GM12878 (cell line): ENCODE measurements around the gene PPP1R37. TPM values are rescaled to one million over a fixed set of nuclear protein-coding genes. Genes with fewer than 3 reads are reported as not detected.

Source experiments
- ATAC-seq: fragments of 200-7000 bp; cut with Tn5 transposase; 3 replicates; pipeline ENCODE4 v1.9.1; 2020; ENCODE audit warnings: mild to moderate bottlenecking, moderate library complexity
- BruUV-seq: library from RNA; stranded (reverse); fragments of 400-500 nt; replicated peaks from 2 replicates; lab custom pipeline; 2021; lab: Mats Ljungman, UMichigan
- CTCF ChIA-PET: fragments of 300-600 bp; sonication (Branson Sonifier 250); formaldehyde crosslinking; extraction: SDS; loops from one replicate; lab custom pipeline; 2021; ENCODE audit warnings: inconsistent platforms; lab: Yijun Ruan, JAX
- POLR2A ChIA-PET: fragments of 350-600 bp; formaldehyde crosslinking; extraction: SDS; loops from one replicate; lab custom pipeline; 2021; ENCODE audit warnings: inconsistent platforms; lab: Charles Lee
- RAD21 ChIA-PET: fragments of 300-600 bp; sonication (Branson Sonifier 250); formaldehyde crosslinking; loops from one replicate; lab custom pipeline; 2023; ENCODE audit warnings: antibody characterized with exemption; ENCODE audit not compliant: unreplicated experiment; lab: Charles Lee
- SMC1A ChIA-PET: fragments of 300-600 bp; sonication (Branson Sonifier 250); formaldehyde crosslinking; loops from one replicate; lab custom pipeline; 2023; ENCODE audit not compliant: unreplicated experiment, uncharacterized antibody; lab: Charles Lee
- DNase-seq: peaks from one replicate; pipeline ENCODE4 v3.0.0-alpha.2; 2011; ENCODE audit warnings: low read depth, low spot score
- FAIRE-seq: peaks from 3 replicates; lab custom pipeline; 2011; peaks lifted over from hg19 to GRCh38; lab: Jason Lieb, UNC
- H2AFZ ChIP-seq: 2 replicates; pipeline ENCODE4 v1.6.0; 2011; ENCODE audit warnings: low read depth, low read length, control low read depth; ENCODE audit not compliant: control insufficient read depth
- H3K27ac ChIP-seq: 2 replicates; pipeline ENCODE4 v1.5.1; 2011; ENCODE audit warnings: control low read depth; ENCODE audit not compliant: control insufficient read depth, insufficient read depth
- H3K27me3 ChIP-seq, 2 experiments: replicated peaks in 1 of 2; 2 replicates each; pipeline versions ENCODE4 v1.6.0 to v1.6.1; 2011; ENCODE audit warnings: low read length in 1 of 2; ENCODE audit not compliant: control insufficient read depth in 2 of 2, insufficient read depth in 2 of 2
- H3K36me3 ChIP-seq, 2 experiments: 2 replicates each; pipeline ENCODE4 v1.5.1; 2011; ENCODE audit warnings: low read length in 1 of 2; ENCODE audit not compliant: control insufficient read depth in 2 of 2, insufficient read depth in 2 of 2
- H3K4me1 ChIP-seq: 2 replicates; pipeline ENCODE4 v1.6.1; 2011; ENCODE audit warnings: mild to moderate bottlenecking, low read length, moderate library complexity, mixed read lengths; ENCODE audit not compliant: control insufficient read depth, insufficient read depth
- H3K4me2 ChIP-seq: 2 replicates; pipeline ENCODE4 v1.6.0; 2011; ENCODE audit warnings: control low read depth; ENCODE audit not compliant: control insufficient read depth, insufficient read depth
- H3K4me3 ChIP-seq: fragments of 200-600 bp; sonication (generic); 2 replicates; pipeline ENCODE4 v1.5.1; 2016
- H3K79me2 ChIP-seq: 2 replicates; pipeline ENCODE4 v1.6.0; 2011; ENCODE audit warnings: low read length; ENCODE audit not compliant: control insufficient read depth, insufficient read depth
- H3K9ac ChIP-seq: 2 replicates; pipeline ENCODE4 v1.8.0; 2011; ENCODE audit warnings: low read length, control low read depth, mixed read lengths; ENCODE audit not compliant: control insufficient read depth, insufficient read depth
- H3K9me3 ChIP-seq: replicated peaks from 3 replicates; pipeline ENCODE4 v1.5.1; 2011; ENCODE audit warnings: mild to moderate bottlenecking, low read length; ENCODE audit not compliant: control insufficient read depth, insufficient read depth
- H4K20me1 ChIP-seq: 2 replicates; pipeline ENCODE4 v1.6.0; 2011; ENCODE audit not compliant: control insufficient read depth, insufficient read depth
- BRCA1 ChIP-seq: IDR thresholded peaks from 2 replicates; pipeline ENCODE4 v1.6.1; 2011; ENCODE audit warnings: low read depth, low read length, improper control_type of control experiment
- CHD1 ChIP-seq: IDR thresholded peaks from 2 replicates; pipeline ENCODE4 v1.6.1; 2012; ENCODE audit warnings: low read depth, low read length, improper control_type of control experiment
- CTCF ChIP-seq, 3 experiments: IDR thresholded peaks in 2 of 3; conservative IDR thresholded peaks in 1 of 3; 2 replicates each; pipeline ENCODE4 v1.5.1; 2011; ENCODE audit warnings: low read depth in 3 of 3, low read length in 3 of 3, mild to moderate bottlenecking in 3 of 3, control low read depth in 2 of 3, moderate library complexity in 2 of 3, inconsistent platforms in 1 of 3, mixed read lengths in 1 of 3; ENCODE audit not compliant: control insufficient read depth in 2 of 3, insufficient read depth in 1 of 3; ENCODE audit errors: extremely low read depth in 1 of 3
- EZH2 ChIP-seq: IDR thresholded peaks from 2 replicates; pipeline ENCODE4 v1.6.1; 2012; ENCODE audit warnings: low read depth, mild to moderate bottlenecking, control low read depth, inconsistent platforms, low read length, borderline replicate concordance; ENCODE audit not compliant: control insufficient read depth
- HDGF ChIP-seq: fragments of 450-650 bp; IDR thresholded peaks from 2 replicates; pipeline ENCODE4 v1.6.1; 2016; ENCODE audit warnings: antibody characterized with exemption
- IKZF1 ChIP-seq: fragments of 450-650 bp; conservative IDR thresholded peaks from 2 replicates; pipeline ENCODE4 v1.6.1; 2017; ENCODE audit warnings: antibody characterized with exemption, mild to moderate bottlenecking
- KDM1A ChIP-seq: fragments of 200-600 bp; sonication (generic); IDR thresholded peaks from 2 replicates; pipeline ENCODE4 v1.6.1; 2016; ENCODE audit warnings: borderline replicate concordance
- MEF2A ChIP-seq: IDR thresholded peaks from 2 replicates; pipeline ENCODE4 v1.6.1; 2011; ENCODE audit warnings: low read depth, mild to moderate bottlenecking, low read length, moderate library complexity; ENCODE audit not compliant: insufficient read depth
- MYC ChIP-seq: IDR thresholded peaks from 2 replicates; pipeline ENCODE4 v1.6.1; 2011; ENCODE audit warnings: mild to moderate bottlenecking, low read length, moderate library complexity, inconsistent platforms; ENCODE audit not compliant: insufficient read depth, insufficient replicate concordance, insufficient read length, severe bottlenecking
- NFIC ChIP-seq: IDR thresholded peaks from 2 replicates; pipeline ENCODE4 v1.6.1; 2012; ENCODE audit warnings: low read depth, mild to moderate bottlenecking, inconsistent platforms, low read length, moderate library complexity
- NR2C1 ChIP-seq: fragments of 450-650 bp; IDR thresholded peaks from 2 replicates; pipeline ENCODE4 v1.6.1; 2017; ENCODE audit warnings: antibody characterized with exemption, mild to moderate bottlenecking, moderate library complexity
- POLR2AphosphoS2 ChIP-seq: IDR thresholded peaks from 2 replicates; pipeline ENCODE4 v1.6.1; 2011; ENCODE audit warnings: low read depth, mild to moderate bottlenecking, low read length, improper control_type of control experiment, moderate library complexity
- RAD21 ChIP-seq: IDR thresholded peaks from 2 replicates; pipeline ENCODE4 v1.6.1; 2011; ENCODE audit warnings: mild to moderate bottlenecking, low read depth, low read length, moderate library complexity; ENCODE audit not compliant: insufficient read depth
- TBL1XR1 ChIP-seq: IDR thresholded peaks from 2 replicates; pipeline ENCODE4 v1.6.1; 2012; ENCODE audit warnings: low read depth, low read length, improper control_type of control experiment
- TCF7 ChIP-seq: IDR thresholded peaks from 2 replicates; pipeline ENCODE4 v1.6.1; 2014; ENCODE audit warnings: antibody characterized with exemption, borderline replicate concordance
- WGBS: methylation state at CpG from one replicate; pipeline ENCODE4 v1.1.6; 2016; ENCODE audit warnings: low lambda C conversion rate; ENCODE audit not compliant: insufficient replicate concordance, insufficient coverage; ENCODE audit errors: missing lambda C conversion rate; 5-methylcytosine and 5-hydroxymethylcytosine counted together
- in situ Hi-C: fragments of 300-500 bp; cut with MboI; formaldehyde crosslinking; loops from 9 replicates; pipeline ENCODE4 v1.14.3; 2018; ENCODE audit warnings: mixed read lengths
- intact Hi-C: fragments of 100-400 bp; cut with micrococcal nuclease; formaldehyde crosslinking; loops from one replicate; pipeline ENCODE4 v1.14.2; 2022; ENCODE audit not compliant: unreplicated experiment
- polyA plus RNA-seq, 11 experiments: library from polyadenylated mRNA; depleted of rRNA in 4 of 11; unstranded in 6 of 11; stranded (reverse) in 5 of 11; fragments of >200 nt; fragmentation: Nextera tagmentation in 4 of 11; fragmentation: Illumina TruSeq in 1 of 11; extraction: Ambion mirVana in 4 of 11; extraction: Trizol in 1 of 11; gene quantifications; 1 replicate in 1 of 11; 2 replicates in 10 of 11; pipeline versions ENCODE4 v1.2.1 to v1.2.3, GENCODE V29; 2011 to 2016; ENCODE audit warnings: inconsistent platforms in 2 of 11, missing spikeins in 2 of 11, low read depth in 1 of 11
- total RNA-seq, 4 experiments: library from RNA; depleted of rRNA in 3 of 4; stranded (reverse); fragments of >200 nt in 3 of 4; fragmentation: Illumina TruSeq in 1 of 4; extraction: Trizol in 1 of 4; gene quantifications; 2 replicates each; pipeline versions ENCODE4 v1.2.1 to v1.2.3, GENCODE V29; 2013 to 2021

Gene PPP1R37
- total and polyA plus RNA-seq, 10 of the 15 experiments (the other 5 are each of a cell fraction or from before 2014, with no cell fraction given): 0.09 to 21.3 (median 5.1) TPM; not detected in 1

GRCh38 chr19:45137179-45137761, 44.3 kb downstream of the PPP1R37 start:
- H3K36me3 ChIP-seq: peaks cover 3 to 13% of the 10 kb centered on the region in 2 experiments; a peak in 3 of 4 replicates
- RAD21 ChIA-PET: interaction anchor here (0.7 to 2.7 kb wide), 14 partner anchors 10 to 134 kb away, joined by 3 to 21 read pairs (median 5); partner anchors contain the start of genes BLOC1S3, GEMIN7, PPP1R37 and TRAPPC6A
- FAIRE-seq: peak; percentile 99
- H3K4me2 ChIP-seq: peak overlapping the region; percentile 73
- H3K9ac ChIP-seq: peak overlapping the region; percentile 59
- intact Hi-C loops: loop anchor here (1.0 to 5.0 kb wide), 4 partner anchors 27 to 200 kb away; partner anchors contain the start of genes GEMIN7 and ZNF296
- POLR2A ChIA-PET: interaction anchor here (0.6 to 4.5 kb wide), 17 partner anchors 12 to 995 kb away, joined by 3 to 33 read pairs (median 4); partner anchors contain the start of genes BLOC1S3, CLASRP, PPP1R37 and TRAPPC6A
- peak overlapping the region; percentile 39; the same call in 1 of the 2 replicates for H3K4me3 ChIP-seq
- peak; percentile 93 for DNase-seq
- H4K20me1 ChIP-seq: no peaks in the 10 kb centered on the region
- no peaks in the 10 kb centered on the region for H3K27me3 ChIP-seq
- CTCF ChIA-PET: interaction anchor here (0.6 to 5.6 kb wide), 15 partner anchors 12 to 428 kb away, joined by 3 to 39 read pairs (median 6); partner anchors contain the start of genes BLOC1S3, GEMIN7, PPP1R37 and TRAPPC6A
- ATAC-seq: peak; percentile 95
- SMC1A ChIA-PET: interaction anchor here (0.9 to 4.0 kb wide), 13 partner anchors 11 to 112 kb away, joined by 3 to 39 read pairs (median 5); partner anchors contain the start of genes BLOC1S3, CLASRP, PPP1R37 and TRAPPC6A
- peak overlapping the region; percentile 97 for H3K27ac ChIP-seq
- peaks cover 31% of the 10 kb centered on the region for H3K79me2 ChIP-seq
- no peaks in the 10 kb centered on the region for H3K9me3 ChIP-seq
- in situ Hi-C loops: no loop called here
- no TSS peak for BruUV-seq
- WGBS: 3% methylated on average over 17 of the region's 17 CpGs
- H3K4me1 ChIP-seq: peaks cover 51% of the 10 kb centered on the region
- H2AFZ ChIP-seq: peak overlapping the region; percentile 74
- TF ChIP-seq POLR2AphosphoS2 (0 out of 2 replicates have a peak, but pooled peaks have one; percentile 23), TCF7 (no peak), NFIC (peak; percentile 64; the same call in 1 of the 2 replicates), KDM1A (no peak), IKZF1 (peak; percentile 93), RAD21 (no peak), MEF2A (0 out of 2 replicates have a peak, but pooled peaks have one; percentile 65), HDGF (peak; percentile 53), CTCF (IDR thresholded peaks at IDR 0.05 in 2 of 3, conservative IDR thresholded peaks at IDR 0.05 in 1 of 3; ENCODE audit: control insufficient read depth in 2 of 3, extremely low read depth in 1 of 3, insufficient read depth in 1 of 3, low read depth in 3 of 3, low read length in 3 of 3) (peak in 2 of 3 experiments; percentile 14 to 29; a peak in 2 of 6 replicates), MYC (peak; percentile 77), BRCA1 (no peak), CHD1 (no peak), TBL1XR1 (peak; percentile 59; the same call in 1 of the 2 replicates), EZH2 (no peak), NR2C1 (no peak)
